Stimulated activated CD4-positive, alpha-beta T cell treated with anti-CD3 and anti-CD28 coated beads, Interleukin-15, amount 100 ng/mL, for 1 hour (primary cell): ENCODE data around the gene SERF1B.
"Not testable (repeated sequence)": the region's sequence is repeated elsewhere in the genome, so short reads cannot be mapped to it uniquely, and the experiment has no call there.

Source experiments
- DNase-seq, 2 donors: peaks; one replicate each; pipeline ENCODE4 v3.0.0-alpha.2; 2020; ENCODE audit warnings: low read depth in 1 of 2, low spot score in 1 of 2

The SERF1B gene

GRCh38 chr5:70025106-70025844 lies at the start of gene SERF1B:
Gene SERF1B, plus strand, starts transcription at chr5:70025251. Its CDS starts 201 bp downstream, at chr5:70025452.
- not testable (repeated sequence) for DNase-seq

- DNase-seq = not testable (repeated sequence)
Measured at GRCh38 chr5:69991713-69992112, 33.3 kb upstream of the SERF1B start.

GRCh38 chr5:69995535-69995934 lies 29.5 kb upstream of the SERF1B start:
- DNase-seq = not testable (repeated sequence)

- not testable (repeated sequence) for DNase-seq
Measured at GRCh38 chr5:70020660-70021059, 4.4 kb upstream of the SERF1B start.

GRCh38 chr5:70025845-70026145 lies 744 bp downstream of the SERF1B start:
- not testable (repeated sequence) for DNase-seq

GRCh38 chr5:70031204-70031603 lies 6.2 kb downstream of the SERF1B start:
- DNase-seq = not testable (repeated sequence)

GRCh38 chr5:70041411-70041810 lies 16.4 kb downstream of the SERF1B start:
- not testable (repeated sequence) for DNase-seq

GRCh38 chr5:70049790-70050142 lies 24.7 kb downstream of the SERF1B start:
- not testable (repeated sequence) for DNase-seq

GRCh38 chr5:70056289-70056942 lies 31.4 kb downstream of the SERF1B start:
- DNase-seq = not testable (repeated sequence)

- DNase-seq = not testable (repeated sequence)
Measured at GRCh38 chr5:70057140-70057539, 32.1 kb downstream of the SERF1B start.

- not testable (repeated sequence) for DNase-seq
Measured at GRCh38 chr5:70077632-70078031, 52.6 kb downstream of the SERF1B start.

- DNase-seq = not testable (repeated sequence)
Measured at GRCh38 chr5:70088907-70089464, 63.9 kb downstream of the SERF1B start.

GRCh38 chr5:70091776-70092175 lies 66.7 kb downstream of the SERF1B start:
- DNase-seq = not testable (repeated sequence)
